Transverse colon (tissue), 4 donors: Measurements from ENCODE around the gene PTPRD.

Experiments
- POLR2A ChIP-seq: fragments of 450-650 bp; IDR thresholded peaks from one replicate; pipeline ENCODE4 v1.6.1; 2016; ENCODE audit warnings: antibody characterized with exemption, mild to moderate bottlenecking, moderate library complexity
- POLR2AphosphoS5 ChIP-seq, 3 donors: sonication (generic); formaldehyde crosslinking; IDR thresholded peaks; one replicate each; pipeline ENCODE4 v1.6.1; 2016; ENCODE audit warnings: antibody characterized with exemption in 3 of 3
- TF ChIP-seq, protein P1 (sequence below), 5 experiments: fragments of 200-600 bp in 3 of 5; fragments of 450-650 bp in 2 of 5; sonication (generic) in 3 of 5; IDR thresholded peaks; 1 replicate in 2 of 5; 2 replicates in 3 of 5; pipeline ENCODE4 v1.5.1; 2016 to 2017; ENCODE audit warnings: antibody characterized with exemption in 5 of 5, inconsistent platforms in 3 of 5, mild to moderate bottlenecking in 2 of 5, moderate library complexity in 1 of 5

DNA sequence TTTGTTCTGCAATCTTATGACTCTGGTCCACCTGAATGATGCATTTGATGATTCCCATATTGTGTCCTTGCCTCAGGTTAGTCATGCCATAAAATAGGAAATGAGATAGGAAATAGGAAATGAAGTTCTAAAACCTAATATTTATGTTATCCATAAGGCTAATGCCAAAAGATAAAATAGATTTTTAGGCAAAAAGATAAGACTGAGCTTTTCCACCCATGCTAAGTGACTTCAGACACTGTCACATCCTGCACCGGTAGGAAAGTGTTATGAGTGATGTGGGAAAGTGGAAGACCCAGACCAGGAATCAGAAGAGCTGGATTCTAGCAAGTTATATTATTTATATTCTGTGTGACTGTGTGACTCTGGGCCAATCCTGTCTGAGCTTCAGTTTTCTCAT, 2212.4 kb downstream of the PTPRD start:
- TF ChIP-seq, protein P1, sequence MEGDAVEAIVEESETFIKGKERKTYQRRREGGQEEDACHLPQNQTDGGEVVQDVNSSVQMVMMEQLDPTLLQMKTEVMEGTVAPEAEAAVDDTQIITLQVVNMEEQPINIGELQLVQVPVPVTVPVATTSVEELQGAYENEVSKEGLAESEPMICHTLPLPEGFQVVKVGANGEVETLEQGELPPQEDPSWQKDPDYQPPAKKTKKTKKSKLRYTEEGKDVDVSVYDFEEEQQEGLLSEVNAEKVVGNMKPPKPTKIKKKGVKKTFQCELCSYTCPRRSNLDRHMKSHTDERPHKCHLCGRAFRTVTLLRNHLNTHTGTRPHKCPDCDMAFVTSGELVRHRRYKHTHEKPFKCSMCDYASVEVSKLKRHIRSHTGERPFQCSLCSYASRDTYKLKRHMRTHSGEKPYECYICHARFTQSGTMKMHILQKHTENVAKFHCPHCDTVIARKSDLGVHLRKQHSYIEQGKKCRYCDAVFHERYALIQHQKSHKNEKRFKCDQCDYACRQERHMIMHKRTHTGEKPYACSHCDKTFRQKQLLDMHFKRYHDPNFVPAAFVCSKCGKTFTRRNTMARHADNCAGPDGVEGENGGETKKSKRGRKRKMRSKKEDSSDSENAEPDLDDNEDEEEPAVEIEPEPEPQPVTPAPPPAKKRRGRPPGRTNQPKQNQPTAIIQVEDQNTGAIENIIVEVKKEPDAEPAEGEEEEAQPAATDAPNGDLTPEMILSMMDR (IDR thresholded peaks at IDR 0.05), result no peak
- no peak for TF ChIP-seq POLR2A
- TF ChIP-seq POLR2AphosphoS5 (IDR thresholded peaks at IDR 0.05), result no peak
